HUES64 (cell line): Measurements from ENCODE around the gene SERPINI1.

Experiments
- H3K27ac ChIP-seq: 2 replicates; pipeline ENCODE4 v1.7.0; 2013; ENCODE audit warnings: low read depth, low read length, inconsistent platforms
- H3K27me3 ChIP-seq: 2 replicates; pipeline ENCODE4 v1.6.1; 2013; ENCODE audit warnings: mild to moderate bottlenecking, low read length; ENCODE audit not compliant: insufficient read depth
- H3K36me3 ChIP-seq: 2 replicates; pipeline ENCODE4 v1.6.1; 2013; ENCODE audit warnings: mild to moderate bottlenecking, low read length; ENCODE audit not compliant: insufficient read depth
- H3K4me1 ChIP-seq: 2 replicates; pipeline ENCODE4 v1.6.1; 2013; ENCODE audit warnings: mild to moderate bottlenecking, low read length, moderate library complexity; ENCODE audit not compliant: insufficient read depth
- H3K4me3 ChIP-seq: 2 replicates; pipeline ENCODE4 v1.5.1; 2013; ENCODE audit warnings: mild to moderate bottlenecking, low read length, moderate library complexity
- H3K9ac ChIP-seq: 2 replicates; pipeline ENCODE4 v1.6.1; 2013; ENCODE audit warnings: mild to moderate bottlenecking, low read depth, low read length
- H3K9me3 ChIP-seq: 2 replicates; pipeline ENCODE4 v1.6.1; 2013; ENCODE audit warnings: low read depth, low read length; ENCODE audit not compliant: insufficient read depth
- WGBS: fragments of 150-250, 120-280 bp; methylation state at CpG from one replicate; pipeline ENCODE4 v1.1.7; 2013; ENCODE audit warnings: missing lambda C conversion rate; 5-methylcytosine and 5-hydroxymethylcytosine counted together

The SERPINI1 gene

DNA sequence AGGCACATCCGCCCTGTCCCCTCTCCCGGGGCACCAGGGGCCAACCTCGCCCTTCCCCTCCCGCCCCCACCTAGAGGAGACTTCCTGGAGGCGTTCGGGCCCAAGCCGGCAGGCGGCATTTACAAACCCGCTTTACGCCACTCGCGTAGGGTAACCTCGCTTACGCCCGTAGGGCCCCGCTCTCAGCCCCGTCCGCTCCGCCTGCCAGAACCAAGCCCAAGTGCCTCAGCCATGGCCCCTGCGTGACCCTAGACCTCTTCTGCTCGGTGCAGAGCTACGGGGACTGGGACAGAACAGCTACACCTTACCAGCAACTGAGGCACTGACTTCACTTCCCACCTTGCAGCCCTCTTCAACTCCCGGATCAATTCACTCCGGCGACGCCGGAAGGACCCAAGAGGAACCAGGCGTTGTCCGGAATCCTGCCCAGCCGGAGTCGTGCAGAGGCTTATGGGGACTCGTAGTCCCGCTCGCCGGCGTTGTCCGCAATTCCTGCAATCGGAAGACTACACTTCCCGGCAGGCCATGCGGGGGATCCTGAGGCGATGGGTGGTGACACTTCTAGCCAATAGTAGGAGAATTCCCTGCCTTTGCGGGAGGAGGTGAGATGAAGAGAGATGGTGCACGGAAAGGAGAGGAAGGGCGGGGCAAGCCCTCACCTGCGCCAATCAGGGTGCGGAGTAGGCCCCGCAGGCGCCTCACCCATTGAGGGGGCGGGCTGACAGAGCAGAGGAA lies 856 bp upstream of the SERPINI1 start, which contains the start of gene PDCD10:
TSS of gene PDCD10 (minus strand) at position 395 of the 735 bp plus-strand sequence. CDS start 14,735 bp downstream, outside the sequence.
- H3K36me3 ChIP-seq, result 0 out of 2 replicates have a peak, but pooled peaks cover 2% of the 10 kb centered on the region
- H3K4me1 ChIP-seq, result peaks cover 38% of the 10 kb centered on the region
- H3K27me3 ChIP-seq, result no peaks in the 10 kb centered on the region; the same call in 1 of the 2 replicates
- peak within 1 kb of the TSS; percentile 85 for H3K4me3 ChIP-seq
- WGBS, result under 1% methylated on average over 49 of the region's 49 CpGs
- H3K9ac ChIP-seq, result peak within 1 kb of the TSS; percentile 93
- H3K9me3 ChIP-seq, result no peaks in the 10 kb centered on the region
- H3K27ac ChIP-seq, result peak within 1 kb of the TSS; percentile 95

DNA sequence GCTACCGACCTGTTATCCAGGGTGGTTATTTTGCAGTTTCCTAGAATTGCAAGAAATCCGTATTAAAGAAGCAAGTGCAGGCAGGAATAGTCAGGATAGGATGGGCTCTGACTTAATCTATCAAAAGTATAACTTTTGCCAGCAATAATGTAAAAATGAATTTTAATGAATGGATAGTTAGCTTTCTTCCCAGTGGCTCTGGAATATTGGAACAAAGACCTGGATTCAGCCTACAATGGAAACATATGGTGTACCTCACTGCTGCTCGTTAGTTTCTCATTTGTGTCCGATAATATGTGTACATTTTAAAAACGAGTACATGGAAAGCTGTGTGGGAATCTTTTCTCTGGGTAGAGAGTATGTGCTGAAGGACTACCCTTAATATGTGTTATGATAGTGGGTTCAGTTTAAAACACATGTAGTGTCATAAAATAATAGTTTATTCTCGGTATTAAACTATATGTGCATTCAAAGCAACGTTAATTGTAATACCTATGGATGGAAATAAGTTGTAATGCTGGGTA lies 805 bp downstream of the SERPINI1 start:
- peak overlapping the region; percentile 67; the same call in 1 of the 2 replicates for H3K9ac ChIP-seq
- peaks cover 28% of the 10 kb centered on the region; the same call in 1 of the 2 replicates for H3K4me1 ChIP-seq
- H3K36me3 ChIP-seq, result 0 out of 2 replicates have a peak, but pooled peaks cover 2% of the 10 kb centered on the region
- no peaks in the 10 kb centered on the region; the same call in 1 of the 2 replicates for H3K27me3 ChIP-seq
- H3K4me3 ChIP-seq, result peak overlapping the region; percentile 85
- WGBS, result 55% methylated on average over 7 of the region's 7 CpGs
- no peaks in the 10 kb centered on the region for H3K9me3 ChIP-seq
- no peak overlapping the region for H3K27ac ChIP-seq

DNA sequence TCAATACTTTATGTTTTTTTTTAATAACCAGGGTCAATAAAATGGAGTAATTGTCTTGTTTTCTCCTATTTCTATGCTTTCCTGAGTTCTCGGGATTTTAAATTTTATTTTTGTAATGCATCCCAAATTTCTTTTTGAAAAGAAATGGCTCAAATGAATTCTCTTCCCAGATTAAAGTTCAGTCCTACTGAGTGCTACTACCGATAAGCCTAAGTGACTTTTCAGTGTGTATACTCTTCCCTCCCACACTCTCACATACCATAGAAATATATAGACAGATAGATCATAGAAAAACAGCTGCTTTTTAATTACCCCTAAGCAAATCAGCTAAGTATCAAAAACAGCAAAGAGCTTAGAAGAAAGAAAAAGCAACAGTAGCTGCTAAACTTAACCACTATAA lies 1.5 kb downstream of the SERPINI1 start:
- 100% methylated on average over 2 of the region's 2 CpGs for WGBS
- no peak overlapping the region for H3K27ac ChIP-seq
- no peak overlapping the region for H3K4me3 ChIP-seq
- 0 out of 2 replicates have a peak, but pooled peaks cover 2% of the 10 kb centered on the region for H3K36me3 ChIP-seq
- H3K9me3 ChIP-seq, result no peaks in the 10 kb centered on the region
- H3K9ac ChIP-seq, result no peak overlapping the region
- H3K4me1 ChIP-seq, result peaks cover 22% of the 10 kb centered on the region; the same call in 1 of the 2 replicates
- H3K27me3 ChIP-seq, result no peaks in the 10 kb centered on the region; the same call in 1 of the 2 replicates

DNA sequence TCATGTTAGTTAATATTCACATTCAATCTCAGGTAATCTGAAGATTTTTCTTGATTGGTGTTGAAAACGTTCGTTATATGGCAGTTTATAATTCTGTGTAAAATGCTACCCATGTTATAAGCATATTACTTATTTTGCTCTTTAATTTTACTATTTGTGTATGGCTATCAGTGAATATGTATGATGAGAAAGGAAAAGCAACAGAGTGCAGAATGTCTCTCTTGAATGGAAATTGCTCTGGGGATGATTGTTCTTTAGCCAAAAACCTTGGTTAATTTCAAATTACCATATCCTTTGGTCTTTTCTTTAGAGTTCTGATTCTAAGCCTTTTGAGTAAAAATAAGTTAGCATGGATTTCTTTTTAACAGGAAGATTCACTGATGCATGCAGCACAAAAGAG lies 2.5 kb downstream of the SERPINI1 start:
- Histone ChIP-seq H3K9me3 (no peaks in the 10 kb centered on the region), H3K27ac (no peak overlapping the region), H3K36me3 (no peaks in the 10 kb centered on the region), H3K27me3 (no peaks in the 10 kb centered on the region; the same call in 1 of the 2 replicates), H3K4me1 (peaks cover 14% of the 10 kb centered on the region; the same call in 1 of the 2 replicates), H3K4me3 (no peak overlapping the region), H3K9ac (no peak overlapping the region)
- WGBS, result no CpG with 5 or more reads among the region's 2 CpGs

DNA sequence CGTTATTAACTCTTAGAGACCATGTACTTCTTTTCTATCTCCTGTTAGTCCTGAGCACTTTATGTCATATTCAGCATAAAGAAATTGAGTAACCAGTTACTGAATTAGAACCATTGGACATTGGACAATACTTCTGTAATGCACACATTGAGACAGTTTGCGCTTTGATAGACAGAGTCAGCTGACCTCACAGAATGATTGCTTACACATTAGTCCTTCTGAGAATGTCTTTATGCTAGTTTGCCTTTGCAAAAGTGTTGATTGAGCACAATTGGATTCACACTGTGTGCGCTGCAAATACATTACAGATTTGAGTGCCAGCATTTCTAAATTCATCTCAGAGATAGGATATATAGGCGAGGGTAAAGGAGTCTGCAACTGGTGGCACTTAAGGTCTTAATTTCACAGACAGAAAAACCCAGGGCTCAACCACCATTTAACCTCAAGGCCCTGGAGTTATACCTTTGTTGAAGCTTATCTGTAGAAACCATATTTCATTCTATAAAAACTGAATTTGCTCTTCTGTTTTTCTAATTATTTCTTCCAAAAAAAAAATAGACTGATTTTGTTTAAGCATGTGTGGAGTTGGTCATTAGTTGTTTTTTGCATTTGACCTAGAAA lies 3.8 kb downstream of the SERPINI1 start:
- Histone ChIP-seq H3K36me3 (no peaks in the 10 kb centered on the region), H3K9ac (no peak overlapping the region), H3K27ac (no peak overlapping the region), H3K27me3 (no peaks in the 10 kb centered on the region; the same call in 1 of the 2 replicates), H3K4me3 (no peak overlapping the region), H3K4me1 (0 out of 2 replicates have a peak, but pooled peaks cover 9% of the 10 kb centered on the region), H3K9me3 (no peaks in the 10 kb centered on the region)
- WGBS, result 96% methylated on average over 4 of the region's 4 CpGs

DNA sequence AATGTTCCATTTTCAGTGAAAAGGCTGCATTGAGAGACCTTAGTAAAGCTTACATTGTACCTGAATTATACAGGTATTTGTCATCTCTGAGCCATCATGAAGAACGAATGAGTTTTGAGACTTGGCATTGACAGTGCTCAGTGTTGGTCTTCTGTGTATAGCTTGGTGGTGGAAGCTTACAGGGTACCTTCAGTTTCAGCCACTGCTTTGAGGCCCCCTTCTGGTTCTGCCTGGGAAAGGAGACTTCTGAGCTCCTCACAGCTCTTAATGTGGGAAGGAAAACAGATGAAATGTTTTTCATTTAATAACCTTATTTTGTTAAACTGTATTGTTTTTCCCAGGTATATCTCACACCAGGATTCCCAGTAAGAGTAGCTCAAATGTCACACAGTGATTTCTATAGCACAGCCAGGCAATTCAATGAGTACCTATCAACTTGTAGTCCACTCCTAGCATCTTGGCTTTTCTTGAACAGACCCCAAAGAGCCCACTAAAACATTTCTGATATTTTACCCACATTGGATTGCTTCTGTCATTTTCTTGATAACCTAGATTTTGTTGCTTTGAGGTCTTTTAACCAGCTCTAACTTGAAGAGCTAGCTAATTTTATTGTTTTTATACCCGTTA lies 5.6 kb downstream of the SERPINI1 start:
- WGBS, result 71% methylated on average over 2 of the region's 2 CpGs
- no peaks in the 10 kb centered on the region for H3K36me3 ChIP-seq
- no peaks in the 10 kb centered on the region for H3K9me3 ChIP-seq
- H3K27ac ChIP-seq, result no peak overlapping the region
- no peaks in the 10 kb centered on the region; the same call in 1 of the 2 replicates for H3K27me3 ChIP-seq
- no peak overlapping the region for H3K4me3 ChIP-seq
- 0 out of 2 replicates have a peak, but pooled peaks cover 8% of the 10 kb centered on the region for H3K4me1 ChIP-seq
- H3K9ac ChIP-seq, result no peak overlapping the region

DNA sequence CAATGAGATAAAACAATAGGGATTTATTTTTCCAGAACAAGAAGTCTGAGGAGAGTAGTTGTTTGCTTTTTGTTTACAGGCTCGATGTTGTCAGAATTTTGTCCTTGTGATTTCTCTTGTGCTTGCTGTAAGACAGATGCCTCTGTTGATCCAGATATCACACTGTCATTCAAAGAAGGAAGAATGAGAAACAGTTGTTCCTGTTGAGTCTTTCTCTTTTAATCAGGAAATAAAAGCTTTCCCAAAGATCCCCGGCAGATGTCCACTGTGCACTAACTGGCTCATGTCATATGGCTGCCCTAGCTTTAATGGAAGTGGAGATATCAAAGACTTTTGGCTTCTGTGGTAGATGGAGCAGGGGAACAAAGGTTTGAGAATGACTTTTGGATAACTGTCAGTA lies 6.8 kb downstream of the SERPINI1 start:
- no peaks in the 10 kb centered on the region for H3K4me1 ChIP-seq
- no peak overlapping the region for H3K27ac ChIP-seq
- H3K36me3 ChIP-seq, result no peaks in the 10 kb centered on the region
- H3K9ac ChIP-seq, result no peak overlapping the region
- no peaks in the 10 kb centered on the region for H3K9me3 ChIP-seq
- WGBS, result 93% methylated on average over 2 of the region's 2 CpGs
- no peaks in the 10 kb centered on the region for H3K27me3 ChIP-seq
- H3K4me3 ChIP-seq, result no peak overlapping the region

DNA sequence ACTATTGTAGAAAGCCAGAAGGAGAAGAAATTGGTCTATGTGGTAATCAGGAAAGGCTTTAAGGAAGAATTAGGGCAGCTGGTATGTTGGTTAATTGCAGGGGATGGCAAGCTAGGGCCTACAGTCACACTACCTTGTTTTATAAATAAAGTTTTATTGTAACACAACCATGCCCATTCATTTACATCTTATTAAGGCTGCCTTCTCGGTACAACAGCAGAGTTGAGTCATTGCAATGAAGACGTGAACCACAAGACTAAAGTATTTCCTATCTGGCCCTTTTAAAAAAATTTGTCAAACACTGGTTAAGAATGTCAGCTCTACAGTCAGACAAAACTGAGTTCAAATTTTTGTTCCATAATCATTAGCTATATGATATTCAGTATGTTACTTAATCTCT lies 8.3 kb downstream of the SERPINI1 start:
- H3K27ac ChIP-seq, result no peak overlapping the region
- H3K9ac ChIP-seq, result no peak overlapping the region
- H3K36me3 ChIP-seq, result no peaks in the 10 kb centered on the region
- H3K9me3 ChIP-seq, result no peaks in the 10 kb centered on the region
- H3K27me3 ChIP-seq, result no peaks in the 10 kb centered on the region
- H3K4me1 ChIP-seq, result no peaks in the 10 kb centered on the region
- 92% methylated on average over 2 of the region's 2 CpGs for WGBS
- no peak overlapping the region for H3K4me3 ChIP-seq

DNA sequence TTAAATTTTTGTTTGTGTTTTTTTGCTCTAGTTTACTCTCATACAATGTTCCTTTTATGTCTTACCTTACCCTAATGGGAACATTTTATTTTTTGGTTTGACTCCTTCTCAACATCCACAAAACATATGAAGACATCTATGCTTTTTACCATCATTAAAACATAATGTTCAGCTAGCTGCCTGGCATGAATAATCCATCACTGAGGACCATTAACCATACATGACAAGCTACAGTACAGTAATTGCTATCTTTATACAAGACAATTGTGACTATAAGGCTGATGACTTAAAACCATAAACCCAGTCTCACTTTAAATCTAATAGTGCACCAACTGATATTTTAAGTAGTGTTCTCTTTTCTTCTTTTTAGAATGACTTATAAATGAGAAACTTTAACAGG lies 13.7 kb downstream of the SERPINI1 start:
- no peaks in the 10 kb centered on the region for H3K9me3 ChIP-seq
- H3K27ac ChIP-seq, result no peak overlapping the region
- H3K9ac ChIP-seq, result no peak overlapping the region
- no peaks in the 10 kb centered on the region for H3K4me1 ChIP-seq
- H3K27me3 ChIP-seq, result no peaks in the 10 kb centered on the region
- no peak overlapping the region for H3K4me3 ChIP-seq
- H3K36me3 ChIP-seq, result no peaks in the 10 kb centered on the region

DNA sequence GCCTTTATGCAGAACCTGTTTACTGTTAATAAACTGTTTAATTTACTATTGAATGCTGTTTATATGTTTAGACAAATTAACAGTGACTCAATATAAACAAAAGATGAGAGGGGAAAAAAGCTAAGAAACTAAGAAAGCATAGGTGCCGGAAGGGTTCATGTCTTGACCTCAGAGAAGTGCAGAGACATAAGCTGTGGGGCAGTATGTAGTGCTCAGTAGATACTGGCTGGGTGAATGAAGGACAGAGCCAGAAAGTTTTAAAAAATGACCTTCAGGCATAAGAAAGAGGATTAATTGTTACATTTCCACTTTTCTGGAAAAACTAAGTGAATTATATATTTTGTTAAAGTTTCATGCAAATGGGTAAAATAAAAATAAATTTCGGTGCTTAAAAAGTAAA lies 14.2 kb downstream of the SERPINI1 start:
- Histone ChIP-seq H3K27ac (no peak overlapping the region), H3K4me1 (no peaks in the 10 kb centered on the region)

More for the DNA sequence above, 14.2 kb downstream of the SERPINI1 start:
- Histone ChIP-seq H3K9ac (no peak overlapping the region), H3K36me3 (no peaks in the 10 kb centered on the region), H3K4me3 (no peak overlapping the region), H3K27me3 (no peaks in the 10 kb centered on the region), H3K9me3 (no peaks in the 10 kb centered on the region)
- 97% methylated on average over 1 of the region's 2 CpGs for WGBS
